GM12892 (cell line): ENCODE data around the gene NDRG3.
A peak's percentile ranks its signal among the peaks of the same experiment; 100 is the strongest.
"Not testable (repeated sequence)": the region's sequence is repeated elsewhere in the genome, so short reads cannot be mapped to it uniquely, and the experiment has no call there.

Experiments
- DNase-seq: peaks from one replicate; pipeline ENCODE4 v3.0.0; 2011; ENCODE audit not compliant: insufficient read length
- FAIRE-seq: peaks from 2 replicates; lab custom pipeline; 2011; peaks lifted over from hg19 to GRCh38; lab: Jason Lieb, UNC
- POLR2A ChIP-seq: IDR thresholded peaks from 2 replicates; pipeline ENCODE4 v1.6.1; 2011; ENCODE audit warnings: low read depth, low read length, control low read depth
- POLR2AphosphoS5 ChIP-seq: IDR thresholded peaks from 2 replicates; pipeline ENCODE4 v1.6.1; 2011; ENCODE audit warnings: low read depth, low read length, control low read depth
- TAF1 ChIP-seq: IDR thresholded peaks from 2 replicates; pipeline ENCODE4 v1.6.1; 2011; ENCODE audit warnings: low read depth, mild to moderate bottlenecking, control low read depth, low read length, borderline replicate concordance

The NDRG3 gene

GRCh38 chr20:36653456-36653855 lies 92.4 kb downstream of the NDRG3 start:
- DNase-seq (no peak), FAIRE-seq (no peak)
- TF ChIP-seq POLR2AphosphoS5 (no peak), TAF1 (no peak), POLR2A (no peak)

DNA sequence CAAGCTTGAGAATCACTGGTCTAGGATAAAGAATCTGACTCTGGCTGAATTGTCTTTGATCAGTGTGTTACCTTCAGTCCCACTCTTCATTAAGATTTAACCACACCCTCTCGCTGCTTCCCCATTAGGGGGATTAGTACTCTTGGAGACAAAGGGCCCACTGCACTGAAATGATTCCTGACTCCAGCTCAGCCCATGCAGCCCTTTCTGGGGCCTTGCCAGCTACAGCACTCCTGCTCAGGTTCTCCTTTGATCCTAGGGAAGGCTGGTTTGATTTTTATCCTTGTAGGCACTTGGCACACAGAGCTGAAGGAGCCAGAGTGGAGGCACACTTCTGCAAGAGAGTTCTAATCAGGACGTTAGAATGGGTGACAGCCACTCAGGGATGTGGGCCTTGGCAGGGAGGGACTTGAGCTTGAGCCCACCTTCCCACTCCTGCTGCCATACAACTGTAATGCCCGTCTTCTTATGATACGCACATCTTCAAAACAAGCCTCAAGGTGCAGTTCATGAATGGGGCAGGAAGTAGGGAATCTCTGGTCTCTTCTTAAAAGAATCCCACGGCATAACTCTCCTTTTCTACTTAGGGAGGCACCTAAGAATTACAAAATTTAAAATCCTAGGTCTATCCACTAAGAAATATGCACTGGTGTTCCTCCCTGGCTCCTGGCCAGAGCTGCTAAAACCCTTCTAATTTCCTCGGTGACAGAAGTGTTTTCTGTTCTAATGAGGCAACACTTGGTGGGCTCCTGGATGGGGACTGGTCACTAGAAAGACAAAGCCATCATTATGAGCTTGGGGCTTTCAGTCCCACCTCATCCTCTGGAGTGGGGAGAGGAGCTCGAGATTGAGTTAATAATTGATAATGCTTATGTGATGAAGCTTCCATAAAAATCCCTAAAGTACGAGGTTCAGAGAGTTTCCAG lies 98.4 kb downstream of the NDRG3 start:
- FAIRE-seq: no peak
- DNase-seq: no peak
- TF ChIP-seq POLR2AphosphoS5: no peak
- TF ChIP-seq POLR2A: no peak
- TF ChIP-seq TAF1: no peak

- TF ChIP-seq TAF1 (no peak), POLR2A (no peak), POLR2AphosphoS5 (no peak)
- FAIRE-seq (no peak), DNase-seq (no peak)
Observed at GRCh38 chr20:36646678-36647077, 99.2 kb downstream of the NDRG3 start.

DNA sequence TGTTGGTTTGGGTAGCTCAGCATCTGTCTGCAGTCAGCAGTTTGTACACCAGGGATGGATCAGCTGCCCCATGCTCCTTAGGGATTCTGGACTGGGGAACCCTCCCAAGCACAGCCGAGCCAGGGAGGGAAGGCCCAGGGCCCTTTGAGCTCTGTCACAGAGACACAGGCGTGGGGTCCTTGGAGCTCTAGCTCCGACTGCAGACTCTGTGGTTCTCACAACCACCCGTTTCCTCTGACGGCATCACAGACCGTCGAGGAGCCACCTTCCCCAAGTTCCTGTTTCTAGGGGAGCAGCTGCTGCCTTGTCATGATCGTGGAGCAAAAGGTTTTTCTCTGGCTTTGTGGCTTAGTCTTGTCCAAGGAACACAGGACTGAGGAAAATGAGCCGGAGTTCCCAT lies 99.9 kb downstream of the NDRG3 start, which contains the start of gene SLA2:
Gene SLA2 (minus strand): TSS at position 199 of the 400 bp plus-strand sequence. CDS start 4,861 bp downstream, outside the sequence.
- DNase-seq (peak; percentile 32), FAIRE-seq (no peak)
- TF ChIP-seq POLR2AphosphoS5 (no peak), POLR2A (no peak; the same call in 1 of the 2 replicates), TAF1 (no peak)

- no peak for TF ChIP-seq TAF1
- no peak for TF ChIP-seq POLR2A
- TF ChIP-seq POLR2AphosphoS5: no peak
- DNase-seq (no peak), FAIRE-seq (no peak)
Observed at GRCh38 chr20:36645353-36645752, 100.5 kb downstream of the NDRG3 start.

- FAIRE-seq: no peak
- no peak for DNase-seq
- TF ChIP-seq POLR2AphosphoS5 (no peak), POLR2A (no peak), TAF1 (no peak)
Observed at GRCh38 chr20:36644706-36645095, 101.2 kb downstream of the NDRG3 start.

DNA sequence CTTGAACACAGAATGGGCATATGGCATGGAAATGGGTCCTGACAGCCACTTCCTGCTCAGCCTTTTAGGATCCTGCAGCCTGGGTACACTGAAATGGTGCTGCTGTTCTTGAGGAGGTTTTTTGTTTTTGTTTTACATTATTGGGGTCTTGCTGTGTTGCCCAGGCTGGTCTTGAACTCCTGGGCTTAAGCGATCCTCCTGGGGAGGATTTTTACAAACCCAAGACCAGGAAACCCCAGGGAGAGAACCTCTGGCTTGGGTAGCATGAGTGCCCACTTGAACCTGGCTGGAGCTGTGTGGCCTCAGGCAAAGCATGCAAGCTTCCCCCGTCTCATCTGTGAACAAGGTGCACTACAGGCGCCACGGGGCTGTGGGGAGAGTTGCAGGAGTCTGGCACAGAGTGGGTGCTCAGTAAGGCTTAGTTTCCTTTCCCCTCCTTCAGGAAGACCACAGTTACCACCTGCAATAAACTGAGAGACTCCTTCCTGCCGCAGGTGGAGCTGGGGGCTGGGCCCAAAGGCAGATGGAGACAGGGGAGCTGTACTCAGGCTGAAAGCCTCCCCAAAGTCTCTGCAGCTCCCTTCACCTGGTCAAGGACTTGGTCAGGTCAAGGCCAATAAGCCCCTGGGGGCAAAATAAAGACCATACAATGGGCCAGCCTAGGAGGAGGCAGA lies 101.7 kb downstream of the NDRG3 start:
- DNase-seq: no peak
- TF ChIP-seq POLR2AphosphoS5 (no peak), TAF1 (no peak), POLR2A (no peak)
- FAIRE-seq: no peak

- TF ChIP-seq TAF1 (no peak), POLR2AphosphoS5 (no peak), POLR2A (no peak)
- no peak for DNase-seq
- no peak for FAIRE-seq
Observed at GRCh38 chr20:36642136-36642535, 103.8 kb downstream of the NDRG3 start.

DNA sequence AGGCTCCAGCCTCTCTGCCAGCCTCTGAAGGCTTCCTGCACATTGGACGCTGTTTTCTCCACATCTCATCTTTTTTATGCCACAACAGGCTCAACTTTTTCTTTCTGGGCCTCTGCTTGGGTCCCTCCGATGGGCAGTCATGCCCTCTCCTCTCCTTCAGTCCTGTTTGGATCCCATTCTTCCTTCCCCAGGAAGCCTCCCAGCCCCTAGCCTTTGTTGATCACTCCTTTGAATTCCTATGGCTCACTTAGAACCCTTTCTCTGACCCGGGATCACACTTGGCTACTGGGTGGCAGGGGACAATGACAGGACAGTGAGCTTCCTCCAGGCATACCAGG lies 104.4 kb downstream of the NDRG3 start:
- FAIRE-seq: no peak
- TF ChIP-seq POLR2A: no peak
- no peak for TF ChIP-seq POLR2AphosphoS5
- TF ChIP-seq TAF1: no peak
- DNase-seq: no peak

DNA sequence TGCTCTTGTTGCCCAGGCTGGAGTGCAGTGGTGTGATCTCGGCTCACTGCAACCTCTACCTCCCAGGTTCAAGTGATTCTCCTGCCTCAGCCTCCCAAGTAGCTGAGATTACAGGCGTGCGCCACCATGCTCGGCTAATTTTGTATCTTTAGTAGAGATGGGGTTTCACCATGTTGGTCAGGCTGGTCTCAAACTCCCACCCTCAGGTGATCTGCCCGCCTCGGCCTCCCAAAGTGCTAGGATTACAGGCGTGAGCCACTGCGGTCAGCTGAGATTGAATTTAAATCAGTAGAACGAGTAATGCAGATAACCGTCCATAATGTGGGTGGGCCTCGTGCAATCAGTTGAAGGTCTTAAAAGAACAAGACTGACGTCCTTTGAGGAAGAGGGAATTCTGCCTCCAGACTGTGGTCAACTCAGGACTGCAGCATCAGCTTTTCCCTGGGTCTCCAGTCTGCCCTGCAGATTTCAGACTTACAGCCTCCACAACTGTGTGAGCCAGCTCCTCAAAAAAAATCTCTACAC lies 107.0 kb downstream of the NDRG3 start:
- not testable (repeated sequence) for DNase-seq, FAIRE-seq

GRCh38 chr20:36634342-36634741 lies 111.5 kb downstream of the NDRG3 start:
- FAIRE-seq (no peak), DNase-seq (no peak)
- TF ChIP-seq POLR2AphosphoS5: no peak
- no peak for TF ChIP-seq TAF1
- no peak for TF ChIP-seq POLR2A

- no peak for FAIRE-seq
- DNase-seq: no peak
- no peak for TF ChIP-seq POLR2A
- no peak for TF ChIP-seq POLR2AphosphoS5
- TF ChIP-seq TAF1: no peak
Observed at GRCh38 chr20:36633285-36633772, 112.6 kb downstream of the NDRG3 start.
